Activated B cell treated with CpG ODN at 0.5 μM for 24 hours (primary cell): ENCODE data around the gene OPRD1. TPM values are rescaled to one million over a fixed set of nuclear protein-coding genes. Genes with fewer than 3 reads are reported as not detected.

Experiments
- ATAC-seq: fragments of 200-7000 bp; cut with Tn5 transposase; one replicate; pipeline ENCODE4 v1.10.0; 2021; ENCODE audit warnings: low read depth, mild to moderate bottlenecking, moderate library complexity
- CTCF ChIA-PET: fragments of 350-600 bp; sonication (Branson Sonifier 250); formaldehyde crosslinking; loops from one replicate; lab custom pipeline; 2021; ENCODE audit warnings: antibody characterized with exemption; lab: Charles Lee
- POLR2A ChIA-PET: fragments of 350-600 bp; sonication (Branson Sonifier 250); formaldehyde crosslinking; loops from one replicate; lab custom pipeline; 2021; ENCODE audit warnings: antibody characterized with exemption; lab: Charles Lee
- DNase-seq: peaks from one replicate; pipeline ENCODE4 v3.0.0; 2022
- H3K27ac Mint-ChIP-seq: one replicate; pipeline ENCODE4 v1.8.0; 2020; ENCODE audit warnings: mixed read lengths
- H3K27me3 Mint-ChIP-seq: one replicate; pipeline ENCODE4 v1.8.0; 2021; ENCODE audit warnings: mixed read lengths
- H3K36me3 Mint-ChIP-seq: one replicate; pipeline ENCODE4 v1.8.0; 2021; ENCODE audit warnings: low read depth, mixed read lengths
- H3K4me1 Mint-ChIP-seq: one replicate; pipeline ENCODE4 v1.8.0; 2021; ENCODE audit warnings: mixed read lengths
- H3K4me3 Mint-ChIP-seq: one replicate; pipeline ENCODE4 v1.8.0; 2020; ENCODE audit warnings: mild to moderate bottlenecking, mixed read lengths
- H3K9me3 Mint-ChIP-seq: one replicate; pipeline ENCODE4 v1.8.0; 2020; ENCODE audit warnings: mixed read lengths
- CTCF ChIP-seq: fragments of 200-600 bp; IDR thresholded peaks from one replicate; pipeline ENCODE4 v1.8.0; 2022; ENCODE audit warnings: antibody characterized with exemption, mild to moderate bottlenecking
- intact Hi-C: fragments of 100-400 bp; cut with micrococcal nuclease; formaldehyde crosslinking; loops from one replicate; pipeline ENCODE4 v1.15.1; 2024
- total RNA-seq: library from RNA; stranded (reverse); gene quantifications from 2 replicates; pipeline ENCODE4 v1.2.3, GENCODE V29; 2022

Gene OPRD1
- total RNA-seq, 1 donor from 2014 or later, result not detected

- Mint-ChIP-seq H3K9me3 (no peaks in the 10 kb centered on the region), H3K4me3 (no peak overlapping the region), H3K36me3 (peaks cover 26% of the 10 kb centered on the region), H3K27ac (no peak overlapping the region), H3K4me1 (peaks cover 34% of the 10 kb centered on the region), H3K27me3 (no peaks in the 10 kb centered on the region)
- ATAC-seq, result no peak
- no peak for TF ChIP-seq CTCF
- ChIA-PET POLR2A (interaction anchor here (0.7 to 0.8 kb wide), 3 partner anchors 23 to 563 kb away, joined by 3 to 6 read pairs (median 5); partner anchors contain the start of gene EPB41), CTCF (interaction anchor here (1.1 to 1.5 kb wide), 2 partner anchors 10 to 143 kb away, joined by 3 to 9 read pairs; no protein-coding TSS in a partner anchor)
- intact Hi-C loops, result no loop called here
- no peak for DNase-seq
Observed at GRCh38 chr1:28891256-28891655, 79.3 kb downstream of the OPRD1 start.

- CTCF ChIA-PET, result interaction anchor here (1.0 kb wide), 1 partner anchor 138 kb away, joined by 3 read pairs; no protein-coding TSS in a partner anchor
- Mint-ChIP-seq H3K36me3 (peaks cover 31% of the 10 kb centered on the region), H3K9me3 (no peaks in the 10 kb centered on the region), H3K27me3 (no peaks in the 10 kb centered on the region), H3K4me3 (no peak overlapping the region), H3K4me1 (peaks cover 37% of the 10 kb centered on the region), H3K27ac (peak overlapping the region; percentile 30)
- ATAC-seq, result peak; percentile 18
- intact Hi-C loops, result no loop called here
- no peak for DNase-seq
- no peak for TF ChIP-seq CTCF
- POLR2A ChIA-PET, result no interaction called here
Observed at GRCh38 chr1:28893403-28894102, 81.6 kb downstream of the OPRD1 start.

GRCh38 chr1:28894785-28895184 is 82.8 kb downstream of the OPRD1 start:
- TF ChIP-seq CTCF, result no peak
- no peaks in the 10 kb centered on the region for H3K9me3 Mint-ChIP-seq
- ATAC-seq (no peak), DNase-seq (no peak)
- no peak overlapping the region for H3K27ac Mint-ChIP-seq
- intact Hi-C loops, result no loop called here
- POLR2A ChIA-PET, result no interaction called here
- H3K4me3 Mint-ChIP-seq, result no peak overlapping the region
- CTCF ChIA-PET, result interaction anchor here (1.1 to 1.7 kb wide), 2 partner anchors 13 to 139 kb away, joined by 4 to 5 read pairs; no protein-coding TSS in a partner anchor
- peaks cover 36% of the 10 kb centered on the region for H3K4me1 Mint-ChIP-seq
- H3K27me3 Mint-ChIP-seq, result no peaks in the 10 kb centered on the region
- H3K36me3 Mint-ChIP-seq, result peaks cover 31% of the 10 kb centered on the region

- peaks cover 35% of the 10 kb centered on the region for H3K4me1 Mint-ChIP-seq
- H3K9me3 Mint-ChIP-seq, result no peaks in the 10 kb centered on the region
- ChIA-PET POLR2A (interaction anchor here (0.8 kb wide), 1 partner anchor 11 kb away, joined by 8 read pairs; no protein-coding TSS in a partner anchor), CTCF (interaction anchor here (1.7 kb wide), 1 partner anchor 14 kb away, joined by 5 read pairs; no protein-coding TSS in a partner anchor)
- no peak overlapping the region for H3K4me3 Mint-ChIP-seq
- peaks cover 32% of the 10 kb centered on the region for H3K36me3 Mint-ChIP-seq
- no peaks in the 10 kb centered on the region for H3K27me3 Mint-ChIP-seq
- ATAC-seq (no peak), DNase-seq (no peak)
- H3K27ac Mint-ChIP-seq, result no peak overlapping the region
- intact Hi-C loops, result no loop called here
- no peak for TF ChIP-seq CTCF
Observed at GRCh38 chr1:28895896-28896608, 84.1 kb downstream of the OPRD1 start.

- intact Hi-C loops, result no loop called here
- Mint-ChIP-seq H3K36me3 (peaks cover 30% of the 10 kb centered on the region), H3K27ac (no peak overlapping the region), H3K9me3 (no peaks in the 10 kb centered on the region), H3K4me1 (peaks cover 33% of the 10 kb centered on the region), H3K4me3 (no peak overlapping the region), H3K27me3 (no peaks in the 10 kb centered on the region)
- DNase-seq (no peak), ATAC-seq (no peak)
- CTCF ChIA-PET, result interaction anchor here (1.3 kb wide), 1 partner anchor 8 kb away, joined by 4 read pairs; no protein-coding TSS in a partner anchor
- POLR2A ChIA-PET, result interaction anchor here (0.8 kb wide), 1 partner anchor 12 kb away, joined by 8 read pairs; no protein-coding TSS in a partner anchor
- TF ChIP-seq CTCF, result no peak
Observed at GRCh38 chr1:28896609-28896986, 84.6 kb downstream of the OPRD1 start.
